HEK293 (cell line): Measurements from ENCODE around the gene SGTB.

ENCODE experiments used
- CTCF ChIA-PET: fragments of 350-600 bp; formaldehyde crosslinking; extraction: SDS; loops from one replicate; lab custom pipeline; 2021; ENCODE audit warnings: antibody characterized with exemption; lab: Yijun Ruan, JAX
- POLR2A ChIA-PET: fragments of 300-600 bp; formaldehyde crosslinking; extraction: SDS; loops from one replicate; lab custom pipeline; 2020; ENCODE audit warnings: antibody characterized with exemption, inconsistent platforms; lab: Yijun Ruan, JAX
- H3K27ac ChIP-seq: fragments of 200-500 bp; sonication (Bioruptor generic); 2 replicates; pipeline ENCODE4 v1.5.1; 2014; ENCODE audit warnings: low read depth, low read length, control low read depth, inconsistent platforms; ENCODE audit errors: extremely low read depth
- H3K36me3 ChIP-seq, 2 experiments: fragments of 200-500 bp in 1 of 2; sonication (Bioruptor generic) in 1 of 2; 1 replicate in 1 of 2; 2 replicates in 1 of 2; pipeline ENCODE4 v1.5.1; 2014 to 2017; ENCODE audit warnings: inconsistent platforms in 2 of 2, low read length in 2 of 2; ENCODE audit not compliant: control insufficient read depth in 2 of 2, insufficient read depth in 1 of 2
- H3K4me1 ChIP-seq: fragments of 200-500 bp; sonication (Bioruptor generic); 2 replicates; pipeline ENCODE4 v1.5.1; 2014; ENCODE audit warnings: mild to moderate bottlenecking, low read length, inconsistent platforms; ENCODE audit not compliant: control insufficient read depth, insufficient read depth
- H3K4me3 ChIP-seq: 2 replicates; pipeline ENCODE4 v1.5.1; 2011; ENCODE audit warnings: low read depth, mild to moderate bottlenecking, control low read depth, low read length, moderate library complexity
- H3K9me3 ChIP-seq: fragments of 200-500 bp; sonication (Bioruptor generic); 2 replicates; pipeline ENCODE4 v1.5.1; 2014; ENCODE audit warnings: low read depth, low read length, inconsistent platforms; ENCODE audit not compliant: control insufficient read depth, insufficient read depth
- BCL6B ChIP-seq: fragments of 450-650 bp; formaldehyde crosslinking; IDR thresholded peaks from 2 replicates; pipeline ENCODE4 v1.5.1; 2017; ENCODE audit warnings: missing biosample characterization, missing genetic modification characterization
- CTCF ChIP-seq: fragments of 450-650 bp; formaldehyde crosslinking; IDR thresholded peaks from 2 replicates; pipeline ENCODE4 v1.5.1; 2016; ENCODE audit warnings: missing biosample characterization, missing genetic modification characterization
- KLF10 ChIP-seq: fragments of 450-650 bp; IDR thresholded peaks from 2 replicates; pipeline ENCODE4 v1.5.1; 2018; ENCODE audit warnings: missing biosample characterization, mild to moderate bottlenecking, missing genetic modification characterization
- PRDM1 ChIP-seq: fragments of 450-650 bp; formaldehyde crosslinking; IDR thresholded peaks from 2 replicates; pipeline ENCODE4; 2016; ENCODE audit warnings: missing biosample characterization, missing genetic modification characterization
- PRDM6 ChIP-seq: fragments of 450-650 bp; formaldehyde crosslinking; IDR thresholded peaks from 2 replicates; pipeline ENCODE4 v1.5.1; 2017; ENCODE audit warnings: missing biosample characterization, missing genetic modification characterization
- SCRT2 ChIP-seq: fragments of 450-650 bp; formaldehyde crosslinking; IDR thresholded peaks from 2 replicates; pipeline ENCODE4 v1.5.1; 2016; ENCODE audit warnings: missing biosample characterization, missing genetic modification characterization
- SP2 ChIP-seq: fragments of 450-650 bp; formaldehyde crosslinking; IDR thresholded peaks from 2 replicates; pipeline ENCODE4 v1.5.1; 2016; ENCODE audit warnings: missing biosample characterization, missing genetic modification characterization
- TRIM28 ChIP-seq: IDR thresholded peaks from 2 replicates; pipeline ENCODE4 v1.6.1; 2011; ENCODE audit warnings: low read length, control low read depth, borderline replicate concordance
- ZBTB21 ChIP-seq: fragments of 450-650 bp; formaldehyde crosslinking; IDR thresholded peaks from 2 replicates; pipeline ENCODE4 v1.5.1; 2017; ENCODE audit warnings: missing biosample characterization, missing genetic modification characterization
- ZFP37 ChIP-seq: fragments of 450-650 bp; formaldehyde crosslinking; IDR thresholded peaks from 2 replicates; pipeline ENCODE4 v1.5.1; 2016; ENCODE audit warnings: missing biosample characterization, missing genetic modification characterization
- ZNF112 ChIP-seq: fragments of 450-650 bp; formaldehyde crosslinking; IDR thresholded peaks from 2 replicates; pipeline ENCODE4 v1.5.0; 2017; ENCODE audit warnings: missing biosample characterization, missing genetic modification characterization
- ZNF114 ChIP-seq: fragments of 450-650 bp; formaldehyde crosslinking; IDR thresholded peaks from 2 replicates; pipeline ENCODE4 v1.5.0; 2017; ENCODE audit warnings: missing biosample characterization, missing genetic modification characterization
- ZNF148 ChIP-seq: fragments of 450-650 bp; formaldehyde crosslinking; IDR thresholded peaks from 2 replicates; pipeline ENCODE4 v1.5.0; 2017; ENCODE audit warnings: missing biosample characterization, missing genetic modification characterization, borderline replicate concordance
- ZNF26 ChIP-seq: fragments of 450-650 bp; formaldehyde crosslinking; IDR thresholded peaks from 2 replicates; pipeline ENCODE4 v1.5.1; 2016; ENCODE audit warnings: missing biosample characterization, missing genetic modification characterization
- ZNF292 ChIP-seq: fragments of 450-650 bp; formaldehyde crosslinking; IDR thresholded peaks from 2 replicates; pipeline ENCODE4 v1.5.1; 2016; ENCODE audit warnings: low read depth, missing biosample characterization, missing genetic modification characterization, borderline replicate concordance
- ZNF394 ChIP-seq: fragments of 450-650 bp; formaldehyde crosslinking; IDR thresholded peaks from 2 replicates; pipeline ENCODE4 v1.5.1; 2016; ENCODE audit warnings: missing biosample characterization, missing genetic modification characterization, mild to moderate bottlenecking, moderate library complexity, borderline replicate concordance
- ZNF548 ChIP-seq: fragments of 450-650 bp; formaldehyde crosslinking; IDR thresholded peaks from 2 replicates; pipeline ENCODE4 v1.5.1; 2016; ENCODE audit warnings: missing biosample characterization, missing genetic modification characterization
- ZNF555 ChIP-seq: fragments of 450-650 bp; formaldehyde crosslinking; conservative IDR thresholded peaks from 2 replicates; pipeline ENCODE4 v1.5.1; 2017; ENCODE audit warnings: missing biosample characterization, mild to moderate bottlenecking, missing genetic modification characterization, inconsistent platforms
- ZNF560 ChIP-seq: fragments of 450-650 bp; formaldehyde crosslinking; IDR thresholded peaks from 2 replicates; pipeline ENCODE4 v1.5.1; 2017; ENCODE audit warnings: missing biosample characterization, missing genetic modification characterization, borderline replicate concordance
- ZNF626 ChIP-seq: fragments of 450-650 bp; sonication (Bioruptor Pico); formaldehyde crosslinking; IDR thresholded peaks from 2 replicates; pipeline ENCODE4 v1.5.1; 2018; ENCODE audit warnings: missing biosample characterization, missing genetic modification characterization, inconsistent platforms
- ZNF664 ChIP-seq: fragments of 450-650 bp; formaldehyde crosslinking; IDR thresholded peaks from 2 replicates; pipeline ENCODE4 v1.5.1; 2016; ENCODE audit warnings: missing biosample characterization, missing genetic modification characterization
- ZNF701 ChIP-seq: fragments of 450-650 bp; formaldehyde crosslinking; IDR thresholded peaks from 2 replicates; pipeline ENCODE4 v1.5.1; 2016; ENCODE audit warnings: missing biosample characterization, missing genetic modification characterization
- ZNF785 ChIP-seq: fragments of 450-650 bp; formaldehyde crosslinking; IDR thresholded peaks from 2 replicates; pipeline ENCODE4 v1.5.1; 2016; ENCODE audit warnings: missing biosample characterization, missing genetic modification characterization
- ZNF791 ChIP-seq: fragments of 450-650 bp; formaldehyde crosslinking; IDR thresholded peaks from 2 replicates; pipeline ENCODE4 v1.5.1; 2016; ENCODE audit warnings: missing biosample characterization, missing genetic modification characterization
- ZSCAN16 ChIP-seq: fragments of 450-650 bp; formaldehyde crosslinking; IDR thresholded peaks from 2 replicates; pipeline ENCODE4 v1.5.1; 2016; ENCODE audit warnings: missing biosample characterization, missing genetic modification characterization

The SGTB gene

GRCh38 chr5:65753189-65753588 is 31.3 kb upstream of the SGTB start:
- CTCF ChIA-PET = no interaction called here
- Histone ChIP-seq H3K9me3 (no peaks in the 10 kb centered on the region), H3K4me1 (no peaks in the 10 kb centered on the region; the same call in 1 of the 2 replicates), H3K27ac (no peak overlapping the region), H3K4me3 (no peak overlapping the region), H3K36me3 (no peaks in the 10 kb centered on the region)
- TF ChIP-seq PRDM1 (tag by site-specific recombination) (no peak), ZNF785 (tag by site-specific recombination) (no peak), ZNF292 (tag by site-specific recombination) (no peak), ZNF555 (tag by site-specific recombination) (no peak), ZNF560 (tag by site-specific recombination) (no peak), ZNF394 (no peak), ZNF791 (tag by site-specific recombination) (no peak), ZNF148 (tag by site-specific recombination) (no peak), ZNF626 (tag by site-specific recombination) (no peak)
- POLR2A ChIA-PET = no interaction called here

- CTCF ChIA-PET = interaction anchor here (0.6 kb wide), 1 partner anchor 163 kb away, joined by 3 read pairs; no protein-coding TSS in a partner anchor
- no peak overlapping the region for H3K27ac ChIP-seq
- no peak overlapping the region for H3K4me3 ChIP-seq
- no peaks in the 10 kb centered on the region for H3K9me3 ChIP-seq
- no peaks in the 10 kb centered on the region; the same call in 1 of the 2 replicates for H3K4me1 ChIP-seq
- no peaks in the 10 kb centered on the region for H3K36me3 ChIP-seq
- TF ChIP-seq CTCF (tag by site-specific recombination) (no peak), ZSCAN16 (tag by site-specific recombination) (no peak), ZNF548 (no peak), ZNF664 (tag by site-specific recombination) (no peak), TRIM28 (no peak), PRDM6 (tag by site-specific recombination) (no peak), ZFP37 (tag by site-specific recombination) (no peak), ZBTB21 (no peak), ZNF114 (tag by site-specific recombination) (no peak), SP2 (tag by site-specific recombination) (no peak), KLF10 (tag by site-specific recombination) (no peak), ZNF112 (no peak), BCL6B (tag by site-specific recombination) (no peak), ZNF26 (tag by site-specific recombination) (no peak), ZNF701 (no peak), SCRT2 (tag by site-specific recombination) (no peak)
- POLR2A ChIA-PET = no interaction called here
These were observed 29.0 kb upstream of the SGTB start for GRCh38 chr5:65750938-65751337.
